Measurements from ENCODE around the gene ACYP1.

GRCh38 chr14:75098682-75099081 lies 34.9 kb upstream of the ACYP1 start:
- TF ChIP-seq CTCF (IDR thresholded peaks at IDR 0.05) (no peak), POLR2A (IDR thresholded peaks at IDR 0.05) (no peak), EP300 (IDR thresholded peaks at IDR 0.05) (no peak)
